GM18508 (cell line): ENCODE results near the gene IRF2BP1.
"Not testable (repeated sequence)": the region's sequence is repeated elsewhere in the genome, so short reads cannot be mapped to it uniquely, and the experiment has no call there.

Experiments
- ATAC-seq: cut with Tn5 transposase; IDR thresholded peaks from one replicate; pipeline ENCODE4 v1.9.1; 2021; ENCODE audit warnings: moderate number of reproducible peaks; ENCODE audit not compliant: insufficient read depth, unreplicated experiment

The IRF2BP1 gene

GRCh38 chr19:45902651-45903625 is 17.0 kb upstream of the IRF2BP1 start:
- peak; percentile 71 for ATAC-seq

- ATAC-seq, result no peak
Observed at GRCh38 chr19:45901912-45902650, 16.1 kb upstream of the IRF2BP1 start, which contains the start of gene MYPOP. Gene MYPOP (minus strand): TSS chr19:45902613. CDS start chr19:45901773, 840 bp downstream.

- ATAC-seq, result no peak
Observed at GRCh38 chr19:45901432-45901911, 15.5 kb upstream of the IRF2BP1 start.

- no peak for ATAC-seq
Observed at GRCh38 chr19:45900738-45901431, 14.9 kb upstream of the IRF2BP1 start.

GRCh38 chr19:45899919-45900589 is 14.1 kb upstream of the IRF2BP1 start:
- no peak for ATAC-seq

GRCh38 chr19:45899253-45899652 is 13.3 kb upstream of the IRF2BP1 start:
- ATAC-seq, result no peak

- no peak for ATAC-seq
Observed at GRCh38 chr19:45897261-45897812, 11.4 kb upstream of the IRF2BP1 start.

GRCh38 chr19:45895983-45896599 is 10.2 kb upstream of the IRF2BP1 start:
- ATAC-seq, result not testable (repeated sequence)

- no peak for ATAC-seq
Observed at GRCh38 chr19:45895519-45895972, 9.6 kb upstream of the IRF2BP1 start.

- no peak for ATAC-seq
Observed at GRCh38 chr19:45890877-45891276, 4.9 kb upstream of the IRF2BP1 start.

GRCh38 chr19:45889210-45889885 is 3.4 kb upstream of the IRF2BP1 start:
- ATAC-seq, result no peak

GRCh38 chr19:45887200-45887710 is 1.3 kb upstream of the IRF2BP1 start:
- no peak for ATAC-seq

- ATAC-seq, result no peak
Observed at GRCh38 chr19:45886427-45887199, 672 bp upstream of the IRF2BP1 start.

GRCh38 chr19:45884682-45885555 is 1.0 kb downstream of the IRF2BP1 start:
- no peak for ATAC-seq

- no peak for ATAC-seq
Observed at GRCh38 chr19:45883881-45884681, 1.9 kb downstream of the IRF2BP1 start.

- no peak for ATAC-seq
Observed at GRCh38 chr19:45883586-45883880, 2.4 kb downstream of the IRF2BP1 start.
